Activated CD4-positive, CD25-positive, alpha-beta regulatory T cell treated with anti-CD3 and anti-CD28 coated beads, Interleukin-2, amount 50 U/mL, for 72 hours (primary cell): Measurements from ENCODE around the gene OCSTAMP.

Experiments
- DNase-seq: peaks from one replicate; pipeline ENCODE4 v3.0.0; 2021

OCSTAMP gene

GRCh38 chr20:46550461-46550860 lies at the start of gene OCSTAMP:
TSS of gene OCSTAMP (minus strand) at chr20:46550654. CDS start at chr20:46550560, 94 bp downstream.
- DNase-seq, result no peak

GRCh38 chr20:46599227-46599987 lies 49.0 kb upstream of the OCSTAMP start:
- no peak for DNase-seq

- DNase-seq, result no peak
These were observed 45.5 kb upstream of the OCSTAMP start for GRCh38 chr20:46595933-46596332.

GRCh38 chr20:46594725-46595124 lies 44.3 kb upstream of the OCSTAMP start:
- no peak for DNase-seq

- no peak for DNase-seq
These were observed 42.3 kb upstream of the OCSTAMP start for GRCh38 chr20:46592580-46593362.

- DNase-seq, result no peak
These were observed 40.0 kb upstream of the OCSTAMP start for GRCh38 chr20:46590443-46590842.

- DNase-seq, result no peak
These were observed 38.4 kb upstream of the OCSTAMP start for GRCh38 chr20:46588532-46589511.

- no peak for DNase-seq
These were observed 37.5 kb upstream of the OCSTAMP start for GRCh38 chr20:46587986-46588385.

- no peak for DNase-seq
These were observed 36.3 kb upstream of the OCSTAMP start for GRCh38 chr20:46586724-46587123.

- DNase-seq, result no peak
These were observed 34.1 kb upstream of the OCSTAMP start for GRCh38 chr20:46584508-46584907.

GRCh38 chr20:46583411-46584214 lies 33.2 kb upstream of the OCSTAMP start:
- no peak for DNase-seq

- no peak for DNase-seq
These were observed 32.2 kb upstream of the OCSTAMP start for GRCh38 chr20:46582648-46583047.

GRCh38 chr20:46581391-46581790 lies 30.9 kb upstream of the OCSTAMP start:
- no peak for DNase-seq

- no peak for DNase-seq
These were observed 30.3 kb upstream of the OCSTAMP start for GRCh38 chr20:46580613-46581205.

GRCh38 chr20:46578745-46579144 lies 28.3 kb upstream of the OCSTAMP start:
- DNase-seq, result no peak

GRCh38 chr20:46576774-46577395 lies 26.4 kb upstream of the OCSTAMP start:
- no peak for DNase-seq

GRCh38 chr20:46575937-46576461 lies 25.5 kb upstream of the OCSTAMP start:
- no peak for DNase-seq

GRCh38 chr20:46575394-46575793 lies 24.9 kb upstream of the OCSTAMP start:
- DNase-seq, result no peak

- no peak for DNase-seq
These were observed 23.5 kb upstream of the OCSTAMP start for GRCh38 chr20:46573788-46574584.

- no peak for DNase-seq
These were observed 22.8 kb upstream of the OCSTAMP start for GRCh38 chr20:46573234-46573633.
